BJ (cell line): ENCODE results near the gene CYP4F3. TPM values are rescaled to one million over a fixed set of nuclear protein-coding genes. Genes with fewer than 3 reads are reported as not detected.
"Not testable (repeated sequence)": the region's sequence is repeated elsewhere in the genome, so short reads cannot be mapped to it uniquely, and the experiment has no call there.

ENCODE experiments used
- CTCF ChIA-PET: fragments of 350-600 bp; formaldehyde crosslinking; extraction: SDS; loops from one replicate; lab custom pipeline; 2021; ENCODE audit warnings: antibody characterized with exemption, inconsistent platforms; lab: Yijun Ruan, JAX
- POLR2A ChIA-PET: fragments of 300-600 bp; sonication (Branson Sonifier 250); formaldehyde crosslinking; extraction: SDS; loops from one replicate; lab custom pipeline; 2021; ENCODE audit warnings: antibody characterized with exemption; lab: Charles Lee
- DNase-seq: peaks from one replicate; pipeline ENCODE4 v3.0.0-alpha.2; 2011; ENCODE audit warnings: low read depth
- H3K27me3 ChIP-seq: 2 replicates; pipeline ENCODE4 v1.6.0; 2011; ENCODE audit warnings: low read length; ENCODE audit not compliant: control insufficient read depth, insufficient read depth
- H3K36me3 ChIP-seq: 2 replicates; pipeline ENCODE4 v1.5.1; 2011; ENCODE audit warnings: low read length; ENCODE audit not compliant: control insufficient read depth, insufficient read depth
- H3K4me3 ChIP-seq: 2 replicates; pipeline ENCODE4 v1.5.1; 2011; ENCODE audit warnings: low read depth, mild to moderate bottlenecking, control low read depth, low read length
- polyA minus RNA-seq: library from RNA; depleted of rRNA, polyadenylated mRNA; stranded (reverse); fragments of >200 nt; gene quantifications from 2 replicates; pipeline ENCODE4 v1.2.3, GENCODE V29; 2011; rRNA and poly(A)+ RNA removed
- polyA plus RNA-seq: library from polyadenylated mRNA; depleted of rRNA; stranded (reverse); fragments of >200 nt; gene quantifications from 2 replicates; pipeline ENCODE4 v1.2.3, GENCODE V29; 2011; rRNA removed
- TF ChIP-seq, protein P1 (sequence below): IDR thresholded peaks from 2 replicates; pipeline ENCODE4 v1.5.1; 2011; ENCODE audit warnings: low read depth, mild to moderate bottlenecking, control low read depth, inconsistent platforms, low read length, moderate library complexity; ENCODE audit not compliant: insufficient read depth

The CYP4F3 gene, protein sequence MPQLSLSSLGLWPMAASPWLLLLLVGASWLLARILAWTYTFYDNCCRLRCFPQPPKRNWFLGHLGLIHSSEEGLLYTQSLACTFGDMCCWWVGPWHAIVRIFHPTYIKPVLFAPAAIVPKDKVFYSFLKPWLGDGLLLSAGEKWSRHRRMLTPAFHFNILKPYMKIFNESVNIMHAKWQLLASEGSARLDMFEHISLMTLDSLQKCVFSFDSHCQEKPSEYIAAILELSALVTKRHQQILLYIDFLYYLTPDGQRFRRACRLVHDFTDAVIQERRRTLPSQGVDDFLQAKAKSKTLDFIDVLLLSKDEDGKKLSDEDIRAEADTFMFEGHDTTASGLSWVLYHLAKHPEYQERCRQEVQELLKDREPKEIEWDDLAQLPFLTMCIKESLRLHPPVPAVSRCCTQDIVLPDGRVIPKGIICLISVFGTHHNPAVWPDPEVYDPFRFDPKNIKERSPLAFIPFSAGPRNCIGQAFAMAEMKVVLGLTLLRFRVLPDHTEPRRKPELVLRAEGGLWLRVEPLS
- polyA plus RNA-seq = not detected in 2 replicates
- polyA minus RNA-seq = not detected in 2 replicates

DNA sequence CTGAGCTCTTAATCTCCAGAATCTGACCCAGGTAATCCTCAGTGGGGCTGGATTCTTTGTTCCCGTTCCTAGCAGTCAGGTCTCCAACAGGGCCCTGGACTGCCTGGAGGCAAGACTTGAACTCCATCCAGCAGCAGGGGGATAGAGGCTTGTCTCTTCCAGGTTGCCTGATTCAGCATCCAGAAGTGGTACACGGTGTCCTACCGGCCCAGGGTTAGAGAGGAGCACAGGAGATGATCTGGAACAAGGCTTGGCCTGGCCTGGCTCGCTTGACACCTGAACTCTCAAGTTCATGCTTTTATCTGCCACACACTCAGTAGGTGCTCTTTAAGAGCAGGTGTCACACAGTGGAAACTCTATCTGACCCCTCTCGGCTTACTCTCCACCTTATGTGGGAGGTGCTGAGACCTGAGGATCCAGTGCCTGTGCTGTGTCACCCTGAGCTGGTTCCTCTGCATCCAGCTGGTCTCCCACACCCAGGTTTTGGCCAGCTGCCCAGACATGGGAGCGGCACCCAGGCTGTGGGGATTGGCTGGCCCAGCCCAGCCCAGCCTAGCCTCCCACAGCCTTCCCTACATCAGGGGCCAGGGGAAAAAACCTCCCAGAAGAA is at the start of gene CYP4F3:
CYP4F3 (plus strand) TSS at position 604 of the 610 bp plus-strand sequence. CDS start 519 bp downstream, outside the sequence.
- TF ChIP-seq, protein P1, sequence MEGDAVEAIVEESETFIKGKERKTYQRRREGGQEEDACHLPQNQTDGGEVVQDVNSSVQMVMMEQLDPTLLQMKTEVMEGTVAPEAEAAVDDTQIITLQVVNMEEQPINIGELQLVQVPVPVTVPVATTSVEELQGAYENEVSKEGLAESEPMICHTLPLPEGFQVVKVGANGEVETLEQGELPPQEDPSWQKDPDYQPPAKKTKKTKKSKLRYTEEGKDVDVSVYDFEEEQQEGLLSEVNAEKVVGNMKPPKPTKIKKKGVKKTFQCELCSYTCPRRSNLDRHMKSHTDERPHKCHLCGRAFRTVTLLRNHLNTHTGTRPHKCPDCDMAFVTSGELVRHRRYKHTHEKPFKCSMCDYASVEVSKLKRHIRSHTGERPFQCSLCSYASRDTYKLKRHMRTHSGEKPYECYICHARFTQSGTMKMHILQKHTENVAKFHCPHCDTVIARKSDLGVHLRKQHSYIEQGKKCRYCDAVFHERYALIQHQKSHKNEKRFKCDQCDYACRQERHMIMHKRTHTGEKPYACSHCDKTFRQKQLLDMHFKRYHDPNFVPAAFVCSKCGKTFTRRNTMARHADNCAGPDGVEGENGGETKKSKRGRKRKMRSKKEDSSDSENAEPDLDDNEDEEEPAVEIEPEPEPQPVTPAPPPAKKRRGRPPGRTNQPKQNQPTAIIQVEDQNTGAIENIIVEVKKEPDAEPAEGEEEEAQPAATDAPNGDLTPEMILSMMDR = no peak
- DNase-seq = no peak
- Histone ChIP-seq H3K36me3 (no peaks in the 10 kb centered on the region), H3K4me3 (no peak within 1 kb of the TSS), H3K27me3 (no peaks in the 10 kb centered on the region)
- POLR2A ChIA-PET = no interaction called here
- CTCF ChIA-PET = interaction anchor here (1.4 kb wide), 1 partner anchor 11 kb away, joined by 3 read pairs; no protein-coding TSS in a partner anchor

GRCh38 chr19:15591796-15592195 is 48.9 kb upstream of the CYP4F3 start:
- ChIA-PET POLR2A (no interaction called here), CTCF (no interaction called here)
- no peak overlapping the region for H3K4me3 ChIP-seq
- H3K36me3 ChIP-seq = no peaks in the 10 kb centered on the region
- H3K27me3 ChIP-seq = no peaks in the 10 kb centered on the region
- TF ChIP-seq, protein P1 = no peak
- no peak for DNase-seq

DNA sequence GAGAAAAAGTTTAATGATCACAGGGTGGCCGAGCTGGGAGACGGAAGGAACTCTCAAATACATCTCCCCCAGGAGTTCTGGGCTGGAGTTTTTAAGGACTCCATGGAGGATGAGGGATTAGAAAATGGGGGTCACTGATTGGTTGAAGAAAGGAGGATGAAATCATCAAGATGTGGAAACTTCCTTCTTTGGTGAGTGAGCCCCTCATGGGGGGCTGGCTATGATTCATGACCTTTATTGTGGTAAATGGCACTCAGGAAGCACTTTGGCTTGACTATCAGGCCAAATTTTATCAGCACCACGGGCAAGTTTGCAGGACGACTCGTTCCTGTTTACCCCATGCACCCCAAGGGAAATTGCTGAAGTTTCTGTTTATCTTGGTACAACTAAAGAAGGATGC is 48.2 kb upstream of the CYP4F3 start:
- DNase-seq, H3K36me3 ChIP-seq, H3K4me3 ChIP-seq, H3K27me3 ChIP-seq, POLR2A ChIA-PET, CTCF ChIA-PET: not testable (repeated sequence)

GRCh38 chr19:15593766-15594165 is 46.9 kb upstream of the CYP4F3 start:
- H3K36me3 ChIP-seq, DNase-seq, H3K4me3 ChIP-seq, H3K27me3 ChIP-seq, POLR2A ChIA-PET: not testable (repeated sequence)
- CTCF ChIA-PET = interaction anchor here (0.6 kb wide), 1 partner anchor 298 kb away, joined by 3 read pairs; no protein-coding TSS in a partner anchor

GRCh38 chr19:15595069-15595468 is 45.6 kb upstream of the CYP4F3 start:
- Histone ChIP-seq H3K27me3 (no peaks in the 10 kb centered on the region), H3K36me3 (no peaks in the 10 kb centered on the region), H3K4me3 (no peak overlapping the region)
- ChIA-PET CTCF (no interaction called here), POLR2A (no interaction called here)
- no peak for DNase-seq
- TF ChIP-seq, protein P1 = no peak

DNA sequence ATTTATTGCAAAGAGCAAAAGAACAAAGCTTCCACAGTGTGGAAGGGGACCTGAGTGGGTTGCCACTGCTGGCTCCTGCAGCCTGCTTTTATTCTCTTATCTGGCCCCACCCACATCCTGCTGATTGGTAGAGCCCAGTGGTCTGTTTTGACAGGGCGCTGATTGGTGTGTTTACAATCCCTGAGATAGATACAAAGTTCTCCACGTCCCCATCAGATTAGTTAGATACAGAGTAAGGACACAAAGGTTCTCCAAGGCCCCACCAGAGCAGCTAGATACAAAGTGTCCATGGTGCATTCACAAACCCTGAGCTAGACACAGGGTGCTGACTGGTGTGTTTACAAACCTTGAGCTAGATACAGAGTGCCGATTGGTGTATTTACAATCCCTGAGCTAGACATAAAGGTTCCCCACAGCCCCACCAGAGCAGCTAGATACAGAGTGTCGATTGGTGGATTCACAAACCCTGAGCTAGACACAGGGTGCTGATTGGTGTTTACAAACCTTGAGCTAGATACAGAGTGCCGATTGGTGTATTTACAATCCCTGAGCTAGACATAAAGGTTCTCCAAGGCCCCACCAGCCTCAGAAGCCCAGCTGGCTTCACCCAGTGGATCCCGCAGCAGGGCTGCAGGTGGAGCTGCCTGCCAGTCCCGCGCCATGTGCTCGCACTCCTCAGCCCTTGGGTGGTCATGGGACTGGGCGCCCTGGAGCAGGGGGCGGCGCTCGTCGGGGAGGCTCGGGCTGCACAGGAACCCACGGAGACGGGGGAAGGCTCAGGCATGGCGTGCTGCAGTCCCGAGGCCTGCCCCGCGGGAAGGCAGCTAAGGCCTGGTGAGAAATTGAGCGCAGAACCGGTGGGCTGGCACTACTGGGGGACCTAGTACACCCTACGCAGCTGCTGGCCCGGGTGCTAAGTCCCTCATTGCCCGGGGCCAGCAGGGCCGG is 32.4 kb upstream of the CYP4F3 start:
- CTCF ChIA-PET, H3K4me3 ChIP-seq, POLR2A ChIA-PET, DNase-seq, H3K27me3 ChIP-seq, H3K36me3 ChIP-seq: not testable (repeated sequence)
